ENCODE measurements around the gene PLEKHA5. TPM values are rescaled to one million over a fixed set of nuclear protein-coding genes. Genes with fewer than 3 reads are reported as not detected.

Gene PLEKHA5
- total and polyA plus RNA-seq, 2 experiments from 2014 or later, result 88.4 to 103 TPM

- Histone ChIP-seq H3K4me3 (no peak overlapping the region), H3K27ac (peak overlapping the region; percentile 49), H3K27me3 (no peaks in the 10 kb centered on the region), H3K36me3 (no peaks in the 10 kb centered on the region), H3K4me1 (ENCODE audit: low read depth) (peaks cover 29% of the 10 kb centered on the region), H3K9me3 (ENCODE audit: low read depth) (no peaks in the 10 kb centered on the region)
- DNase-seq (ENCODE audit: low read depth in 1 of 2, low spot score in 1 of 2), result peak in 1 of 2 donors; percentile 72
- no peak for TF ChIP-seq CTCF (IDR thresholded peaks at IDR 0.05; ENCODE audit: low read depth, low read length)
These were observed 105.7 kb downstream of the PLEKHA5 start for GRCh38 chr12:19234981-19235871.

GRCh38 chr12:19236656-19237055, 107.1 kb downstream of the PLEKHA5 start:
- Histone ChIP-seq H3K36me3 (no peaks in the 10 kb centered on the region), H3K4me1 (ENCODE audit: low read depth) (peaks cover 29% of the 10 kb centered on the region), H3K4me3 (no peak overlapping the region), H3K9me3 (ENCODE audit: low read depth) (no peaks in the 10 kb centered on the region), H3K27me3 (no peaks in the 10 kb centered on the region), H3K27ac (no peak overlapping the region)
- no peak for TF ChIP-seq CTCF (IDR thresholded peaks at IDR 0.05; ENCODE audit: low read depth, low read length)
- DNase-seq (ENCODE audit: low read depth in 1 of 2, low spot score in 1 of 2), result peak in 1 of 2 donors; percentile 65

GRCh38 chr12:19238540-19238939, 109.0 kb downstream of the PLEKHA5 start:
- Histone ChIP-seq H3K4me3 (no peak overlapping the region), H3K4me1 (ENCODE audit: low read depth) (peaks cover 33% of the 10 kb centered on the region), H3K36me3 (no peaks in the 10 kb centered on the region), H3K27me3 (no peaks in the 10 kb centered on the region), H3K9me3 (ENCODE audit: low read depth) (no peaks in the 10 kb centered on the region), H3K27ac (no peak overlapping the region)
- TF ChIP-seq CTCF (IDR thresholded peaks at IDR 0.05; ENCODE audit: low read depth, low read length), result no peak
- DNase-seq (ENCODE audit: low read depth in 1 of 2, low spot score in 1 of 2), result no peak

- no peak for TF ChIP-seq CTCF (IDR thresholded peaks at IDR 0.05; ENCODE audit: low read depth, low read length)
- Histone ChIP-seq H3K27me3 (no peaks in the 10 kb centered on the region), H3K27ac (no peak overlapping the region), H3K9me3 (ENCODE audit: low read depth) (no peaks in the 10 kb centered on the region), H3K4me1 (ENCODE audit: low read depth) (peaks cover 28% of the 10 kb centered on the region), H3K36me3 (no peaks in the 10 kb centered on the region), H3K4me3 (no peak overlapping the region)
- DNase-seq (ENCODE audit: low read depth in 1 of 2, low spot score in 1 of 2), result no peak
These were observed 109.6 kb downstream of the PLEKHA5 start for GRCh38 chr12:19239102-19239501.

- Histone ChIP-seq H3K27me3 (no peaks in the 10 kb centered on the region), H3K9me3 (ENCODE audit: low read depth) (no peaks in the 10 kb centered on the region), H3K27ac (no peak overlapping the region), H3K36me3 (no peaks in the 10 kb centered on the region), H3K4me3 (no peak overlapping the region), H3K4me1 (ENCODE audit: low read depth) (peaks cover 22% of the 10 kb centered on the region)
- peak in 1 of 2 donors; percentile 74 for DNase-seq (ENCODE audit: low read depth in 1 of 2, low spot score in 1 of 2)
- no peak for TF ChIP-seq CTCF (IDR thresholded peaks at IDR 0.05; ENCODE audit: low read depth, low read length)
These were observed 110.2 kb downstream of the PLEKHA5 start for GRCh38 chr12:19239616-19240234.

Measured in cardiac muscle cell (in vitro differentiated cells and primary cell).